ENCODE results near the gene KRTAP19-8.

The KRTAP19-8 gene

DNA sequence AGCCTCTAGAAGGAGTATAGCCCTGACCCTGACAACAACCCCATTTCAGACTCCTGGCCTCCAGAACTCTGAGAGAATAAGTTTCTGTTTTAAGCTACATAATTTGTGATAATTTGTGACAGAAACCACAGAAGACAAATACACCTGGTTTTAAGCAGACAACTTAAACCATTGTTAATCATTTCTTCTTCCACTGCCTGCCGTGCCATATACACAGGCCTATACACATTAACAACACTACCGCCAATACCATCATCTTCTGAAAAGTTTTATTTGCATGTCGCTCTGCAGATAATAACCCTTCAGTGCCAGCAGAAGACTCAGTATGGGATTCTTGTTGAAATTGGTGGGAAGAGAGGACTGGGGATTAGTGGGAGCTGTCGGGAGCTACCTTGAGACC, 39.9 kb upstream of the KRTAP19-8 start:
- no peaks in the 10 kb centered on the region for H3K9me3 ChIP-seq (ENCODE audit: control insufficient read depth, low read length)
- H2AK5ac ChIP-seq (ENCODE audit: low read length, severe bottlenecking) = no peak overlapping the region
- H2BK5ac ChIP-seq (ENCODE audit: low read depth, low read length, poor library complexity, severe bottlenecking) = no peak overlapping the region
- H2BK120ac ChIP-seq (ENCODE audit: low read depth, low read length) = no peak overlapping the region
- H4K91ac ChIP-seq (ENCODE audit: low read length) = no peak overlapping the region
- no peak overlapping the region for H3K9ac ChIP-seq (ENCODE audit: low read length)
- H3K4me3 ChIP-seq (ENCODE audit: insufficient read depth in 1 of 2, low read depth in 1 of 2, low read length in 2 of 2) = no peak overlapping the region
- no peak overlapping the region for H3K23ac ChIP-seq (ENCODE audit: low read length in 2 of 2)
- H2AFZ ChIP-seq (ENCODE audit: low read depth, low read length) = no peak overlapping the region
- H3K18ac ChIP-seq (ENCODE audit: low read depth in 1 of 2, low read length in 2 of 2) = no peak overlapping the region
- WGBS = 87% methylated on average over 3 of the region's 4 CpGs
- H4K8ac ChIP-seq (ENCODE audit: low read length) = no peak overlapping the region
- no peak for DNase-seq
- peaks cover 0 to 5% of the 10 kb centered on the region in 2 experiments for H3K27me3 ChIP-seq (ENCODE audit: control insufficient read depth in 1 of 2, insufficient read depth in 1 of 2, low read length in 2 of 2)
- no peak overlapping the region for H2BK12ac ChIP-seq (ENCODE audit: low read length in 2 of 2)
- no peak overlapping the region for H3K27ac ChIP-seq (ENCODE audit: low read length, poor library complexity, severe bottlenecking)
- H3K36me3 ChIP-seq (ENCODE audit: control insufficient read depth in 1 of 2, insufficient read depth in 2 of 2, low read depth in 1 of 2, low read length in 2 of 2) = no peaks in the 10 kb centered on the region
- no peak overlapping the region for H3K4ac ChIP-seq (ENCODE audit: low read depth in 1 of 2, low read length in 2 of 2)
- H3K79me1 ChIP-seq (replicated peaks; ENCODE audit: low read length, poor library complexity, severe bottlenecking) = no peaks in the 10 kb centered on the region
- H2BK15ac ChIP-seq (ENCODE audit: low read depth, poor library complexity, severe bottlenecking) = no peak overlapping the region
- no peak overlapping the region for H3K4me2 ChIP-seq (ENCODE audit: low read length, poor library complexity, severe bottlenecking)
- no peaks in the 10 kb centered on the region for H3K4me1 ChIP-seq (ENCODE audit: control insufficient read depth, insufficient read depth, low read depth, low read length)
- no peak overlapping the region for H3K14ac ChIP-seq (ENCODE audit: low read length in 2 of 2)

GRCh38 chr21:31075848-31076247, 37.6 kb upstream of the KRTAP19-8 start:
- Histone ChIP-seq H3K36me3 (ENCODE audit: control insufficient read depth in 1 of 2, insufficient read depth in 2 of 2, low read depth in 1 of 2, low read length in 2 of 2) (no peaks in the 10 kb centered on the region), H3K4ac (ENCODE audit: low read depth in 1 of 2, low read length in 2 of 2) (no peak overlapping the region), H3K27me3 (ENCODE audit: control insufficient read depth in 1 of 2, insufficient read depth in 1 of 2, low read length in 2 of 2) (peaks cover 0 to 19% of the 10 kb centered on the region in 2 experiments), H3K4me1 (ENCODE audit: control insufficient read depth, insufficient read depth, low read depth, low read length) (no peaks in the 10 kb centered on the region), H3K9ac (ENCODE audit: low read length) (no peak overlapping the region), H4K8ac (ENCODE audit: low read length) (no peak overlapping the region), H2BK12ac (ENCODE audit: low read length in 2 of 2) (no peak overlapping the region), H3K79me1 (replicated peaks; ENCODE audit: low read length, poor library complexity, severe bottlenecking) (no peaks in the 10 kb centered on the region), H3K18ac (ENCODE audit: low read depth in 1 of 2, low read length in 2 of 2) (no peak overlapping the region), H2AFZ (ENCODE audit: low read depth, low read length) (no peak overlapping the region), H2BK5ac (ENCODE audit: low read depth, low read length, poor library complexity, severe bottlenecking) (no peak overlapping the region), H3K23ac (ENCODE audit: low read length in 2 of 2) (no peak overlapping the region), H2AK5ac (ENCODE audit: low read length, severe bottlenecking) (no peak overlapping the region), H2BK120ac (ENCODE audit: low read depth, low read length) (no peak overlapping the region), H3K27ac (ENCODE audit: low read length, poor library complexity, severe bottlenecking) (no peak overlapping the region), H3K14ac (ENCODE audit: low read length in 2 of 2) (no peak overlapping the region), H3K4me3 (ENCODE audit: insufficient read depth in 1 of 2, low read depth in 1 of 2, low read length in 2 of 2) (no peak overlapping the region), H4K91ac (ENCODE audit: low read length) (no peak overlapping the region), H3K9me3 (ENCODE audit: control insufficient read depth, low read length) (no peaks in the 10 kb centered on the region), H3K4me2 (ENCODE audit: low read length, poor library complexity, severe bottlenecking) (no peak overlapping the region), H2BK15ac (ENCODE audit: low read depth, poor library complexity, severe bottlenecking) (no peak overlapping the region)
- DNase-seq = no peak
- 86% methylated on average over 6 of the region's 6 CpGs for WGBS

DNA sequence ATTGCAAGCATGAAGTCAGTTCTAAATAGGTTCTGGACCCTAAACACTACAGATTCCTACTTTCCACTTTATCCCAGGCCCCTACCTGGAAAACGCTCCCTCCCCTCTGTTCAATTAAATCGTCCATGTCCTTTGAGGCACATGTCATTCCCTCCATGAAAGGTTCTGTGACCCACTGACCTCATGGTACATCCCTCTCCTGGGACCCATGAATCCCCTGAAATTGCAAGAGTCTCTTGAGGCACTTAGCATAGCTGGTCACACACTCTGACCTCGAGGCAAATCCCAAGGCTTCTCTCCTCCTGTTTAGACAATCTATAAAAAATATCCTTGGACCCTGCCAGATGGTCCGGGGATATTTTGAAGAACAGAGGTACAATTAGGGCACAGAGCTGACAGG, 34.3 kb upstream of the KRTAP19-8 start:
- H3K23ac ChIP-seq (ENCODE audit: low read length in 2 of 2) = no peak overlapping the region
- H3K9me3 ChIP-seq (ENCODE audit: control insufficient read depth, low read length) = no peaks in the 10 kb centered on the region
- no peak overlapping the region for H3K4me2 ChIP-seq (ENCODE audit: low read length, poor library complexity, severe bottlenecking)
- H2BK5ac ChIP-seq (ENCODE audit: low read depth, low read length, poor library complexity, severe bottlenecking) = no peak overlapping the region
- H4K8ac ChIP-seq (ENCODE audit: low read length) = no peak overlapping the region
- no peak overlapping the region for H3K9ac ChIP-seq (ENCODE audit: low read length)
- H2BK15ac ChIP-seq (ENCODE audit: low read depth, poor library complexity, severe bottlenecking) = no peak overlapping the region
- H3K36me3 ChIP-seq (ENCODE audit: control insufficient read depth in 1 of 2, insufficient read depth in 2 of 2, low read depth in 1 of 2, low read length in 2 of 2) = no peaks in the 10 kb centered on the region
- no peak overlapping the region for H3K14ac ChIP-seq (ENCODE audit: low read length in 2 of 2)
- DNase-seq = no peak
- H3K4me1 ChIP-seq (ENCODE audit: control insufficient read depth, insufficient read depth, low read depth, low read length) = no peaks in the 10 kb centered on the region
- no peak overlapping the region for H3K4me3 ChIP-seq (ENCODE audit: insufficient read depth in 1 of 2, low read depth in 1 of 2, low read length in 2 of 2)
- H3K27ac ChIP-seq (ENCODE audit: low read length, poor library complexity, severe bottlenecking) = no peak overlapping the region
- H2BK12ac ChIP-seq (ENCODE audit: low read length in 2 of 2) = no peak overlapping the region
- no peak overlapping the region for H2BK120ac ChIP-seq (ENCODE audit: low read depth, low read length)
- H4K91ac ChIP-seq (ENCODE audit: low read length) = no peak overlapping the region
- H3K79me1 ChIP-seq (replicated peaks; ENCODE audit: low read length, poor library complexity, severe bottlenecking) = no peaks in the 10 kb centered on the region
- H2AFZ ChIP-seq (ENCODE audit: low read depth, low read length) = no peak overlapping the region
- WGBS = 25% methylated on average over 4 of the region's 4 CpGs
- H3K27me3 ChIP-seq (ENCODE audit: control insufficient read depth in 1 of 2, insufficient read depth in 1 of 2, low read length in 2 of 2) = peaks cover 0 to 19% of the 10 kb centered on the region in 2 experiments
- H3K18ac ChIP-seq (ENCODE audit: low read depth in 1 of 2, low read length in 2 of 2) = no peak overlapping the region
- no peak overlapping the region for H2AK5ac ChIP-seq (ENCODE audit: low read length, severe bottlenecking)
- H3K4ac ChIP-seq (ENCODE audit: low read depth in 1 of 2, low read length in 2 of 2) = no peak overlapping the region

GRCh38 chr21:31064803-31065202, 26.5 kb upstream of the KRTAP19-8 start:
- Histone ChIP-seq H4K8ac (ENCODE audit: low read length) (no peak overlapping the region), H3K9ac (ENCODE audit: low read length) (no peak overlapping the region), H3K9me3 (ENCODE audit: control insufficient read depth, low read length) (no peaks in the 10 kb centered on the region), H3K4me1 (ENCODE audit: control insufficient read depth, insufficient read depth, low read depth, low read length) (no peaks in the 10 kb centered on the region), H3K4ac (ENCODE audit: low read depth in 1 of 2, low read length in 2 of 2) (no peak overlapping the region), H3K36me3 (ENCODE audit: control insufficient read depth in 1 of 2, insufficient read depth in 2 of 2, low read depth in 1 of 2, low read length in 2 of 2) (no peaks in the 10 kb centered on the region), H2BK12ac (ENCODE audit: low read length in 2 of 2) (no peak overlapping the region), H2AFZ (ENCODE audit: low read depth, low read length) (no peak overlapping the region), H3K27ac (ENCODE audit: low read length, poor library complexity, severe bottlenecking) (no peak overlapping the region), H3K18ac (ENCODE audit: low read depth in 1 of 2, low read length in 2 of 2) (no peak overlapping the region), H3K4me3 (ENCODE audit: insufficient read depth in 1 of 2, low read depth in 1 of 2, low read length in 2 of 2) (no peak overlapping the region), H2BK5ac (ENCODE audit: low read depth, low read length, poor library complexity, severe bottlenecking) (no peak overlapping the region), H4K91ac (ENCODE audit: low read length) (no peak overlapping the region), H2AK5ac (ENCODE audit: low read length, severe bottlenecking) (no peak overlapping the region), H3K4me2 (ENCODE audit: low read length, poor library complexity, severe bottlenecking) (no peak overlapping the region), H2BK15ac (ENCODE audit: low read depth, poor library complexity, severe bottlenecking) (no peak overlapping the region), H3K27me3 (ENCODE audit: control insufficient read depth in 1 of 2, insufficient read depth in 1 of 2, low read length in 2 of 2) (no peaks in the 10 kb centered on the region), H3K79me1 (replicated peaks; ENCODE audit: low read length, poor library complexity, severe bottlenecking) (no peaks in the 10 kb centered on the region), H3K14ac (ENCODE audit: low read length in 2 of 2) (no peak overlapping the region), H3K23ac (ENCODE audit: low read length in 2 of 2) (no peak overlapping the region), H2BK120ac (ENCODE audit: low read depth, low read length) (no peak overlapping the region)
- no peak for DNase-seq
- 94% methylated on average over 2 of the region's 3 CpGs for WGBS

All from mesenchymal stem cell (in vitro differentiated cells and primary cell).